B cell (primary cell): ENCODE measurements around the gene SUMO2.

Experiments used
- EZH2 ChIP-seq: IDR thresholded peaks from 2 replicates; pipeline ENCODE4 v1.6.1; 2012; ENCODE audit warnings: borderline replicate concordance, low read depth, mild to moderate bottlenecking, moderate library complexity, low read length; ENCODE audit not compliant: insufficient read depth, poor library complexity, severe bottlenecking
- TF ChIP-seq, protein P1 (sequence below): fragments of 200-600 bp; IDR thresholded peaks from one replicate; pipeline ENCODE4 v1.8.0; 2022; ENCODE audit warnings: antibody characterized with exemption, mild to moderate bottlenecking

GRCh38 chr17:75208161-75208560 lies 25.4 kb upstream of the SUMO2 start:
- TF ChIP-seq, protein P1, sequence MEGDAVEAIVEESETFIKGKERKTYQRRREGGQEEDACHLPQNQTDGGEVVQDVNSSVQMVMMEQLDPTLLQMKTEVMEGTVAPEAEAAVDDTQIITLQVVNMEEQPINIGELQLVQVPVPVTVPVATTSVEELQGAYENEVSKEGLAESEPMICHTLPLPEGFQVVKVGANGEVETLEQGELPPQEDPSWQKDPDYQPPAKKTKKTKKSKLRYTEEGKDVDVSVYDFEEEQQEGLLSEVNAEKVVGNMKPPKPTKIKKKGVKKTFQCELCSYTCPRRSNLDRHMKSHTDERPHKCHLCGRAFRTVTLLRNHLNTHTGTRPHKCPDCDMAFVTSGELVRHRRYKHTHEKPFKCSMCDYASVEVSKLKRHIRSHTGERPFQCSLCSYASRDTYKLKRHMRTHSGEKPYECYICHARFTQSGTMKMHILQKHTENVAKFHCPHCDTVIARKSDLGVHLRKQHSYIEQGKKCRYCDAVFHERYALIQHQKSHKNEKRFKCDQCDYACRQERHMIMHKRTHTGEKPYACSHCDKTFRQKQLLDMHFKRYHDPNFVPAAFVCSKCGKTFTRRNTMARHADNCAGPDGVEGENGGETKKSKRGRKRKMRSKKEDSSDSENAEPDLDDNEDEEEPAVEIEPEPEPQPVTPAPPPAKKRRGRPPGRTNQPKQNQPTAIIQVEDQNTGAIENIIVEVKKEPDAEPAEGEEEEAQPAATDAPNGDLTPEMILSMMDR: no peak
- TF ChIP-seq EZH2: no peak
